Fibroblast of skin of right biceps (primary cell): ENCODE measurements around the gene CBLL1.

Experiments used
- DNase-seq: peaks from one replicate; pipeline ENCODE4 v3.0.0-alpha.2; 2013

CBLL1 gene

GRCh38 chr7:107746006-107746405 is 2.1 kb downstream of the CBLL1 start:
- DNase-seq = no peak

- DNase-seq = no peak
Measured at GRCh38 chr7:107751113-107751512, 7.2 kb downstream of the CBLL1 start.

- DNase-seq = no peak
Measured at GRCh38 chr7:107754642-107755041, 10.7 kb downstream of the CBLL1 start.

- DNase-seq = no peak
Measured at GRCh38 chr7:107758667-107759066, 14.7 kb downstream of the CBLL1 start.

GRCh38 chr7:107767391-107767790 is 23.4 kb downstream of the CBLL1 start:
- no peak for DNase-seq

GRCh38 chr7:107768263-107768662 is 24.3 kb downstream of the CBLL1 start:
- DNase-seq = no peak

- DNase-seq = no peak
Measured at GRCh38 chr7:107773027-107773426, 29.1 kb downstream of the CBLL1 start.

GRCh38 chr7:107777702-107778101 is 33.8 kb downstream of the CBLL1 start:
- no peak for DNase-seq

GRCh38 chr7:107778283-107778682 is 34.3 kb downstream of the CBLL1 start:
- DNase-seq = no peak

- DNase-seq = no peak
Measured at GRCh38 chr7:107779647-107780099, 35.7 kb downstream of the CBLL1 start.

GRCh38 chr7:107782374-107782773 is 38.4 kb downstream of the CBLL1 start:
- no peak for DNase-seq

- DNase-seq = no peak
Measured at GRCh38 chr7:107783648-107784047, 39.7 kb downstream of the CBLL1 start.

GRCh38 chr7:107785170-107785569 is 41.2 kb downstream of the CBLL1 start:
- no peak for DNase-seq

GRCh38 chr7:107785926-107786325 is 42.0 kb downstream of the CBLL1 start:
- DNase-seq = no peak

GRCh38 chr7:107788216-107788615 is 44.3 kb downstream of the CBLL1 start:
- DNase-seq = no peak

GRCh38 chr7:107788662-107789061 is 44.7 kb downstream of the CBLL1 start:
- DNase-seq = no peak

- no peak for DNase-seq
Measured at GRCh38 chr7:107789647-107790046, 45.7 kb downstream of the CBLL1 start.

- DNase-seq = no peak
Measured at GRCh38 chr7:107792364-107792763, 48.4 kb downstream of the CBLL1 start.

GRCh38 chr7:107799647-107800264 is 55.8 kb downstream of the CBLL1 start:
- no peak for DNase-seq

GRCh38 chr7:107803009-107803610 is 59.2 kb downstream of the CBLL1 start, which contains the start of gene SLC26A3:
SLC26A3 (minus strand) TSS chr7:107803223; CDS start chr7:107794509, 8,714 bp downstream.
- DNase-seq = no peak

- no peak for DNase-seq
Measured at GRCh38 chr7:107809179-107809578, 65.2 kb downstream of the CBLL1 start.

- no peak for DNase-seq
Measured at GRCh38 chr7:107810626-107811025, 66.7 kb downstream of the CBLL1 start.
